Activated naive CD4-positive, alpha-beta T cell treated with anti-CD3 and anti-CD28 coated beads, Interleukin-2, amount 50 U/mL, for 72 hours (primary cell): ENCODE data around the gene CFH. TPM values are rescaled to one million over a fixed set of nuclear protein-coding genes. Genes with fewer than 3 reads are reported as not detected.
"Not testable (repeated sequence)": the region's sequence is repeated elsewhere in the genome, so short reads cannot be mapped to it uniquely, and the experiment has no call there.

Experiments used
- ATAC-seq, 2 donors: fragments of 150-1000 bp; cut with Tn5 transposase; 2 replicates each; pipeline ENCODE4 v1.10.0; 2021; ENCODE audit warnings: mild to moderate bottlenecking in 2 of 2, moderate library complexity in 2 of 2
- DNase-seq, 2 donors: peaks; one replicate each; pipeline ENCODE4 v3.0.0; 2021 to 2022; ENCODE audit warnings: low spot score in 2 of 2
- H3K27ac Mint-ChIP-seq, 2 donors: one replicate each; pipeline ENCODE4 v1.8.0; 2022; ENCODE audit warnings: mild to moderate bottlenecking in 2 of 2, mixed read lengths in 2 of 2
- H3K36me3 Mint-ChIP-seq, 2 donors: one replicate each; pipeline ENCODE4 v1.8.0; 2022; ENCODE audit warnings: mixed read lengths in 2 of 2
- H3K9me3 Mint-ChIP-seq, 2 donors: one replicate each; pipeline ENCODE4 v1.8.0; 2022; ENCODE audit warnings: mixed read lengths in 2 of 2
- total RNA-seq, 2 donors: library from RNA; stranded (reverse); gene quantifications; one replicate each; pipeline ENCODE4 v1.2.3, GENCODE V29; 2022

CFH gene
- total RNA-seq, 2 donors from 2014 or later = 0.34 TPM; not detected in 1

DNA sequence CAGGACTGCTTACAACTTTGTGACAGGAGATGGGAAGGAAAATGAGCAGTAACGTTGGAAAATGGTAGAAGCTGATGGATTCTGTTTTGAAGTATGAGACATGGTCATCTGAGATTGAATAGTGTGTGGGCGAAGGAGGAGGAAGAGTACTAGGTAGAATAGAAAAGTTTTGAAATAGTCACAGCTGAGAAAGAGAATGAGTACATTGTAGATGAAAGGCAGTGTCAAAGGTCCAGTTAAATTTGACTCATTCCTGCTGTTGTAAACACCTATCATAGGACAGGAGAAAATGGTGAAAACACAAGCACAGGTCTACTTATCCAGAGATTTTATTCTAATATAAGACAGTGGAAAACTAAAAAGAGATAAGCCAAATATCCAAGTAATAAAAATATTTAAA, 66.0 kb downstream of the CFH start:
- ATAC-seq (no peak), DNase-seq (no peak)
- H3K9me3 Mint-ChIP-seq = peaks cover 0 to 4% of the 10 kb centered on the region in 2 donors
- H3K36me3 Mint-ChIP-seq = no peaks in the 10 kb centered on the region
- no peak overlapping the region for H3K27ac Mint-ChIP-seq

DNA sequence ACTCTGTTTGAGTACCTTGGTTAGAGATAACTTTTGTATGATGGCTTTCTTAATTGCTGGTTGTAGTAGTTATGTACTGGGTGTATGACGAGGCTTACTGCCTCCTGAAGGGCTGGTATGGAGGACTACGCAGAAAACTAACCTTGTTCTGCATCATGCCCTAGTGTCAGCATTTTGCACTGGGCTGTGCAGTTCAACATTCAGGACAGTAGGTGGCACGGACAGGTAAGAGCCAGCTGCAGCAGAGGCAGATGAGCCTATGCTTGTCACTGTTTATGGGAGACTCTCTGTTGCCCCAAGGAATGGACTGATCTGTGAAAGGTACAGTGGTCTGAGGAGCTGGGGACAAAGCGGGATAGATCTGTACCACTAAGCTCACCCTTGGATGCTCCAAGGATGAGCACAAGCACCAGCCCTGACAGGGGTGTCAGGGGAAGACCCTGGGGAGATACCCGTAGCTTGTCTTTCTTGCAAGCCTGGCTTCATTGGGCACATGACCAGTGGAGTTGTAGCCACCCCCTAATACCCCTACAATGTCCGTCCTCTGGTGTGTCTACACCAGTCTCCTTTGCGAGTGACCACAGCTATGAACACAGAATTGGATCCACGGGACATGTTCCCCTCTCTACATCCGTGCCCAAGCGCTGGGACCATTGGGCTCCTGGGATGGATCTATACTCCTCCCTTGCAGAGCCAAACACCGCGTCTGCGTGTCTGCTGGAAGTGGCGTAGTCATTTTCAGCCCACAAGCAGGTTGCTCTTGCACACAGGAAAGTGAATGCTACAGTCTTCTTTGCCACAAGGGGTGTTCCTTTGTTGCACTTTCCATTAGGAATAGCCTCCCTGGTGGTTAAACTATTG, 71.7 kb downstream of the CFH start:
- Mint-ChIP-seq H3K36me3 (no peaks in the 10 kb centered on the region), H3K27ac (no peak overlapping the region), H3K9me3 (no peaks in the 10 kb centered on the region)
- peak in 1 of 2 donors; percentile 45 for ATAC-seq
- DNase-seq = no peak

DNA sequence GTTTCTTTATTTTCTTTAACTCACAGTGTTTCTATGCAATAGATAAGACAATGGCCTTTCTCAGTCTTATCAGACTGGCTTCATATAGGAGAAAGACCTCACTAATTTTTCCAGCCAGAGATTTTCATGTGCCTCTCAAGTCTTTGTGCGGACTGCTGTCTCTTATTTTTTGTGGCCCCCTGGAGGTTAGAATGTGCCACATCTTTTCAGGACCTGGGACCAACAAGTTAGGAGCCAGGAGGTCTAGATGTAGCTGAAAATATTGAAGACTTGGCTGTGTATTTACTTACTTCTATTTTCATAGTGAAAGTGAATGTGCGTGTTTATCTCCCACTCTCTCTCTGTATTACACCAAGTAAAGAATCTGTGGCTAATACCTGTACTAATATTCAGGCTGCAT, 80.7 kb downstream of the CFH start:
- Mint-ChIP-seq H3K9me3 (peaks cover 0 to 8% of the 10 kb centered on the region in 2 donors), H3K36me3 (no peaks in the 10 kb centered on the region), H3K27ac (no peak overlapping the region)
- DNase-seq (no peak), ATAC-seq (no peak)

DNA sequence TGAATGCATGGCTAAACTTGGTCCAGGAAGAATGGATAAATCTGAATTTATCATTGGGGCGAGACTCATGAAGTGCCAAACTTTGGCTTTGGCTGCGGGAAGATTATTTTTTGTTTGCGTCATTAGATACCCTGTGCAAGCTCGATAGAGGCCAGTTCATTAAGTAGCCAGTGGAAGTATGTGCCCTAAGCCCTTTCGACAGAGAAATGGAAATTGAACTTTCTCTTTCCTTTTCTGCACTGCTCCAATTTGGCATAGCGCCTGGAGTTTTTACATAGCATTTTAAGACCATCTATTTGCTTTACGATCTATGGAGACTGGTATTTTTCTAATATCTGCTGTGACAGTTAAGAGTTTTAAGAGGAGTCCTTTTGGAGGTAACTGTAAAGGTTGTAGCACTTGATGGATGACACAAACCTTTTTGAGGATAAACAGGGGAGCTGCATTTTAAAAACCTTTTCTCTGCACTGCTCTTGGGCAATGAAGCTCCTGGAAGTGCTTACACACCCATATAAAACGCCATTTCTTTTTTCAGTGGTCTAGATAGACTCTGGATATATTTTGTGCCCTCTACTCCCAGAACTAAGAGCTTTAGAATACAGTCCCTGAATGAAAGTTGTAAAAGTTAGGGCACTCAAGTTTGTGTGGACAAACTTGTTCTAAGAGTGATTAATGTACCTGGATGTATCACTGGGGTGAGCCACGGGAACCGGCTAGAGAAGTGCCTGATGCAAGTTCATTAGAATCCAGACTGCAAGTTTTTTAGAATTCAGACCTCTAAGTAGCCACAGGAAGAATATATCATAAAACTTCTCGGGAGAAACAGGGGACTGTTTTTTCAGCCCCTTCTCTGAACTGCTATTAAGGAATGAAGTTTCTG, 81.5 kb downstream of the CFH start:
- peaks cover 4 to 12% of the 10 kb centered on the region in 2 donors for H3K9me3 Mint-ChIP-seq
- no peaks in the 10 kb centered on the region for H3K36me3 Mint-ChIP-seq
- ATAC-seq (no peak), DNase-seq (no peak)
- no peak overlapping the region for H3K27ac Mint-ChIP-seq

DNA sequence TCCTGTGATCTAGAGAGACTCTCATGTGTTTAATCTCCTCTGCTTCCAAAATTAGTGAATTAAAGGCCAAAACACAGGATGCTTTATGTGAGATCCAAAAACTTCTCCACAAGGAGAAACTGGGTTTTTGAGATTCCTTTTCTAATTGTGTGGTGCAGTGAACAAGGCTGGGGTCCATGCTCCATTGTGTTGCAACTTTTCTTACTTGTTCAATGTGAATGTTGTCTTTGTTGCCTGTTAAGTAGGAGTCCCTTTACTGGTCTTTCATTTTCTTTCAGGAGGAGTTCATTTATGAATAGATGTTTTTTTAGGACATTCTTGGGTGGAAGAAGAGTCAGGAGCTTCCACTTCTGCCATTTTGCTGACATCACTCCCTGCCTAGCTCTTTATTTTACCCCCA, 82.2 kb downstream of the CFH start:
- DNase-seq (no peak), ATAC-seq (no peak)
- Mint-ChIP-seq H3K27ac (no peak overlapping the region), H3K36me3 (peaks cover 0 to 1% of the 10 kb centered on the region in 2 donors), H3K9me3 (peaks cover 4 to 12% of the 10 kb centered on the region in 2 donors)

DNA sequence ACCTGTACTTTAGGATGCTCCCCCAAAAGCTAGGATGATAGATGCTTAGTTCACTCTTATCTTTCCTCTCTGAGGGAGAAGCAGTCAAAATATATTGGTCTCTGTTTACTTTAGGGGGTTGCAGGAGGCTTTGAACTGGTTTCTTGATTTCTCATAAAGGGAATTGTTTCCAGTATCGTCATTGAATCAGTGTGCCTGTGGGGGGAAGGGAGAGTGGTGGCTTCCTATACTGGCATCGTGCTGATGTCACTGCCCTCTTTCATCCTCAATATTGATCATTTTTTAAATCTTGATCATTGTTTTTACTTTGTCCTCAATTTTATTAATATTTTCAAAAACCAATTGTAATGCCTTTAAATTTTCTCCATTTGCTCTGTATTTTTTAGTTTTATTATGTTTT, 82.6 kb downstream of the CFH start:
- peaks cover 3 to 6% of the 10 kb centered on the region in 2 donors for H3K36me3 Mint-ChIP-seq
- no peak for ATAC-seq
- DNase-seq = no peak
- H3K27ac Mint-ChIP-seq = no peak overlapping the region
- H3K9me3 Mint-ChIP-seq = peaks cover 7 to 16% of the 10 kb centered on the region in 2 donors

DNA sequence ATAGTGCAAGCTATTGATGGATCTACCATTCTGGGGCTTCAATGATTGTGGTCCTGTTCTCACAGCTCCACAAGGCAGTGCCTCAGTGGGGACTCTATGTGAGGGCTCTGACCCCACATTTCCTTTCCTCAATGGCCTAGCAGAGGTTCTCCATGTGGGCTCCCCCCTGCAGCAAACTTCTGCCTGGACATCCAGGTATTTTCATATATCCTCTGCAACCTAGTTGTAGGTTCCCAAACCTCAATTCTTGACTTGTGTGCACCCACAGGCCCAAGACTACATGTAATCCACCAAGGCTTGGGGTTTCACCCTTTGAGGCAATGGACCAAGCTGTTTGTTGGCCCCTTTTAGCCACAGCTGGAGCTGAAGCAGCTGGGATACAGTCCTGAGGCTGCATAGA, 86.9 kb downstream of the CFH start:
- Mint-ChIP-seq H3K9me3 (peaks cover 17 to 20% of the 10 kb centered on the region in 2 donors), H3K36me3 (peaks cover 6 to 7% of the 10 kb centered on the region in 2 donors), H3K27ac (no peak overlapping the region)
- DNase-seq (no peak), ATAC-seq (no peak)

DNA sequence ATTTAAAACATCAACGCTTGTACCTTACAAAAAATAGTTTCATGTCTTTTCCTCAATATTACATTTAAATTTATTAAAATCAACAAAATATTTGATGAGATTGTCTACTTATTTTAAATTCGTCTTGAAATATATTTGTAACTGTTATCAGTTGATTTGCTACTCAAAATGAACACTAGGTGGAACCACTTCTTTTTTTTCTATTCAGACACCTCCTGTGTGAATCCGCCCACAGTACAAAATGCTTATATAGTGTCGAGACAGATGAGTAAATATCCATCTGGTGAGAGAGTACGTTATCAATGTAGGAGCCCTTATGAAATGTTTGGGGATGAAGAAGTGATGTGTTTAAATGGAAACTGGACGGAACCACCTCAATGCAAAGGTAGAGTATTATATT, 91.4 kb downstream of the CFH start:
- H3K36me3 Mint-ChIP-seq, DNase-seq, H3K27ac Mint-ChIP-seq: not testable (repeated sequence)
- H3K9me3 Mint-ChIP-seq = peaks cover 13 to 16% of the 10 kb centered on the region in 2 donors
- ATAC-seq = peak in 1 of 2 donors; percentile 54

DNA sequence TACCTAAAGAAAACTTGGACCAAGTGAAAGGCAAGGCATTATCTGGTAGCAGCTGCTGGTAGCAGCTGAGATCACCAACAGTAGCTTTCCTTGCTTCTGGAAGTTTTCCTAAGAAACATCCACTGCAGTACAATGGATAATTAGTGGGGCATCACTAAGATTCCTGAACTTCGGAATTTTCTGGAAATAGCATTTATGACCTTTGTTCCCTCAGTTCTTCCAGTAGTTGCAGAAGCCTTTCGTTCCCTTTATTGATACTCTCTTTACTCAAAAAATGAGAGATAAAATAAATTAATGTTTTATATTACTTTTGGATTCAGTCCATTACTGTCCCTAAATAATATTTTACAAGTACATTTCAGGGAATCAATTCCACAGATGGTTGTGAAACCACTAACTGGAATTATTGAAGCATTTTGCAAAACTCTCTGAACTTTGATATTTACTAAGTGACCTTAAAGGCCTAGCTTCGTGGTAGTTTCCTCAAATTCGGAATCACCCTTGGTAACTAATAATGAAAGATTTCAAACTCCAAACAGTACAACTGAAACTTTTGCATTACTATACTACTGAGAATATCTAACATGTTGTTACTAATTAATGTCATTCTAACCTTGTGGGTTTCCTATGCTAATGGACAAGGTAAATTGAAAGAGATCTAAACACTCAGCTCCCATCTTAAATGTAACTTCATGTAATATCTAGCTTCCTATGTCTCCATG, 113.3 kb downstream of the CFH start:
- not testable (repeated sequence) for DNase-seq, H3K36me3 Mint-ChIP-seq, H3K27ac Mint-ChIP-seq, ATAC-seq, H3K9me3 Mint-ChIP-seq

DNA sequence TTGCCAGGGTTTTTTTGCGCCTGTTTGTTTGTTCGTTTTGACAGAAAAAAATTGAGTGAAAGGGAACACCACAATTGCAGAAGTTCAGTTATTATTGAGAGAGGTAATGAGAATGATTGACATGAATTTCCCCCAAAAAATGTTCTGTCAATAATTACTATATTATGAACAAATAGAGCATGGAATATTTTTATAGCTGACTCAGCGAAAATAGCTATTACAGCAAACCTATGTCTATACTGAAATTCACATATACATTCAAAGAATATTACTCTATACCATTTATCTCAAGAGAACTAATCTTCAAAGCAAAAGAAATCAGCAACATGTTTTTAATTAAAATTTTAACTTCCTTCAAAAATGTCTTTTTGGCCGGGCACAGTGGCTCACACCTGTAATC, 118.0 kb downstream of the CFH start:
- H3K27ac Mint-ChIP-seq, H3K36me3 Mint-ChIP-seq, ATAC-seq, DNase-seq, H3K9me3 Mint-ChIP-seq: not testable (repeated sequence)

DNA sequence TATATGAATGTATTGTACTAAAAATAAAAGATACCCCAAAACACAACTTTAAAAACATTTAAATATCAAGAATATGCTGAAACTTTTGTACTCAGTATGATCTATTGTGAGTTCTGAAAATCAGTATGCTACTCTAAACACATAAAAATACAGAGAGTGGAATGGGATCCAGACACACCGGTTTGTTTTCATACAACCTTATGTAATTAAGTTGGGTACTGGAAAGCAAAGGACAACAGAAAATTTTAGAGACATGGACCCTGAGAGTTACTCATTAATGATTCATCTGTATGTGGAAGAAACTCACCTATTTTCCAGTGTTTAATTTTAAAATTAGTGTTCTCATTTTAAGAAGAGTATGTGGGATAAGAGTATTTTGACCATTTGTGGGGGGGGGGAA, 121.9 kb downstream of the CFH start:
- Mint-ChIP-seq H3K9me3 (peaks cover 0 to 4% of the 10 kb centered on the region in 2 donors), H3K36me3 (no peaks in the 10 kb centered on the region), H3K27ac (no peak overlapping the region)
- no peak for ATAC-seq
- no peak for DNase-seq

DNA sequence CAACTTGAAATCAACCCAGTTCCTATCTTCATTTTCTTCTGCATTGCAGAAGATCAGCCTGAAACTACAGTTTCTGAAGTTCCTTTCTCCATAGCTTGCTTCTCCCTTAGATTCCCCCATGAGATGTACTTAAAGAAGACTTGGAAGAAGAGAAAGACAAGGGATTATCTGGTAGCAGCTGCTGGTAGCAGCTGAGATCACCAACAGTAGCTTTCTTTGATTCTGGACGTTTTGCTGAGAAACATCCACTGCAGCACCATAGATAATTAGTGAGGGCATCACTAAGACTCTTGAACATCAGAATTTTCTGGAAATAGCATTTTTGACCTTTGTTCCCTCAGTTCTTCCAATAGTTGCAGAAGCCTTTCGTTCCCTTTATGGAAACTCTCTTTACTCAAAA, 122.3 kb downstream of the CFH start:
- Mint-ChIP-seq H3K27ac (no peak overlapping the region), H3K9me3 (peaks cover 0 to 4% of the 10 kb centered on the region in 2 donors), H3K36me3 (no peaks in the 10 kb centered on the region)
- ATAC-seq (no peak), DNase-seq (no peak)

DNA sequence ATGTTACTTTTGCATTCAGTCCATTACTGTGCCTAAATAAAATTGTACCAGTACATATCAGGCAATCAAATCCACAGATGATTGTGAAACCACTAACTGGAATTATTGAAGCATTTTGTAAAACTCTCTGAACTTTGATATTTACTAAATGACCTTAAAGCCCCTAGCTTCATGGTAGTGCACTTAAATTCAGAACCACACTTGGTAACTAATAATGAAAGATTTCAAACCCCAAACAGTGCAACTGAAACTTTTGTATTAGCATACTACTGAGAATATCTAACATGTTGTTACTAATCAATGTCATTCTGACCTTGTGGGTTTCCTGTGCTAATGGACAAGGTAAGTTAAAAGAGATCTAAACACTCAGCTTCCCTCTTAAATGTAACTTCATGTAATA, 122.8 kb downstream of the CFH start, which contains the start of gene CFHR3:
TSS of gene CFHR3 (plus strand) at position 238 of the 400 bp plus-strand sequence. CDS start at position 285, 47 bp downstream.
- ATAC-seq (no peak), DNase-seq (no peak)
- Mint-ChIP-seq H3K27ac (no peak within 1 kb of the TSS), H3K9me3 (peaks cover 0 to under 1% of the 10 kb centered on the region in 2 donors), H3K36me3 (no peaks in the 10 kb centered on the region)

DNA sequence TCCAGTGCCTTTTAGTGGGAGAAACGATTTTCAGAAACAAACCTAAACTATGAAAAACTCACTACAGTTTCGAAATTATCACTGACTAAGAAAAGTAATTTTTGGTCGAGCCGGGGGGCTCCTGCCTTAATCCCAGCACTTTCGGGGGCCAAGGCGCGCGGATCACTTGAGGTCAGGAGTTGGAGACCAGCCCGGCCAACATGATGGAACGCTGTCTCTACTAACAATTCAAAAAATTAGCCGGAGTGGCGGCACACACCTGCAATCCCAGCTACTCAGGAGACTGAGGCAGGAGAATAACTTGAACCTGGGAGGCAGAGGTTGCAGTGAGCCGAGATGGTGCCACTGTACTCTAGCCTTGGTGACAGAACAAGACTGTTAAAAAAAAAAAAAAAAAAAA, 125.8 kb downstream of the CFH start:
- no peaks in the 10 kb centered on the region for H3K9me3 Mint-ChIP-seq
- H3K27ac Mint-ChIP-seq = no peak overlapping the region
- no peak for ATAC-seq
- H3K36me3 Mint-ChIP-seq = no peaks in the 10 kb centered on the region
- no peak for DNase-seq

DNA sequence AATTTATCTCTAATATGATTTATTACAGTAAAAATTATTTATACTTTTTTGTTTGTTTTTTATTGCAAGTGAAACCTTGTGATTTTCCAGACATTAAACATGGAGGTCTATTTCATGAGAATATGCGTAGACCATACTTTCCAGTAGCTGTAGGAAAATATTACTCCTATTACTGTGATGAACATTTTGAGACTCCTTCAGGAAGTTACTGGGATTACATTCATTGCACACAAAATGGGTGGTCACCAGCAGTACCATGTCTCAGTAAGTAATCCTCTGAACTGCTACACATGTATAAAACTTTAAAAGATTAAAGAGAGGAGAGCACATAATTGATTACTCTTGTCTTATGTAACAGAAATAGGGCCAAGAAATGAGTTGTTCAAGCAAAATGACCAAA, 127.2 kb downstream of the CFH start:
- Mint-ChIP-seq H3K27ac (no peak overlapping the region), H3K9me3 (no peaks in the 10 kb centered on the region), H3K36me3 (no peaks in the 10 kb centered on the region)
- no peak for DNase-seq
- ATAC-seq = no peak

DNA sequence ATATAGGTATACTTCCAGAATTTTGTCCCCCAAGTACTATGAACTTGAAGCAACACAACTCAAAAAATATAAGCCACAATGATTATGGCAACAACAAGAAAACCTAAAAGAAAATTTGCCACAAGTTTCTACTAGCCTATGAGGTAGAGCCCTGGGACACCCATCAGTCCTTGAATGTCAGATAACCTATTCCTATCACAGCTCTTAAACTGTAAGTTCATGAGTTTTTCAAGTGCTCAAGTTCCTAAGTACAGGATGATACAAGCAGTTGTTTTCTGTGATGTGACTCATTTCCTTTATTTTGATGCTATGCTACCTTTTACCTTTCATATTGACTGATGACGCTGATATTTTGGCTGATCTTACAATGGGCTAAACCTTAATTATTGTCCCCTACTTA, 139.4 kb downstream of the CFH start:
- H3K9me3 Mint-ChIP-seq, H3K36me3 Mint-ChIP-seq, ATAC-seq, DNase-seq, H3K27ac Mint-ChIP-seq: not testable (repeated sequence)

DNA sequence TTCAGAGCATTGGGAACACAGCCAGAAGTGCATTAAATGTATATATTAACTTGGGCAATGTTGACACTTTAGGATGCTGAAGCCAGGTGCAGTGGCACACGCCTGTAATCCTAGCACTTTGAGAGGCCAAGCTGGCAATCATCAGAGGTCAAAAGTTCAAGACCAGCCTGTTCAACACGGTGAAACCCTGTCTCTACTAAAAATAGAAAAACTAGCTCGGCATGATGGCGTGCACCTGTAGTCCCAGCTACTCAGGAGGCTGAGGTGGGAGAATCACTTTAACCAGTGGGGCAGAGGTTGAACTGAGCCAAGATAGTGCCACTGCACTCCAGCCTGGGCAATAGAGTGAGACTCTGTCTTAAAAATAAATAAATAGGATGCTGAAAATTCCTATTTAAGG, 142.3 kb downstream of the CFH start:
- not testable (repeated sequence) for H3K36me3 Mint-ChIP-seq, ATAC-seq

More for the DNA sequence above, 142.3 kb downstream of the CFH start:
- H3K9me3 Mint-ChIP-seq, H3K27ac Mint-ChIP-seq, DNase-seq: not testable (repeated sequence)
